AG20443 (cell line): Measurements from ENCODE around the gene TANGO2.

Experiments
- DNase-seq: peaks from one replicate; pipeline ENCODE4 v3.0.0; 2012; ENCODE audit warnings: low spot score, mixed read lengths

Gene TANGO2, protein sequence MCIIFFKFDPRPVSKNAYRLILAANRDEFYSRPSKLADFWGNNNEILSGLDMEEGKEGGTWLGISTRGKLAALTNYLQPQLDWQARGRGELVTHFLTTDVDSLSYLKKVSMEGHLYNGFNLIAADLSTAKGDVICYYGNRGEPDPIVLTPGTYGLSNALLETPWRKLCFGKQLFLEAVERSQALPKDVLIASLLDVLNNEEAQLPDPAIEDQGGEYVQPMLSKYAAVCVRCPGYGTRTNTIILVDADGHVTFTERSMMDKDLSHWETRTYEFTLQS

DNA sequence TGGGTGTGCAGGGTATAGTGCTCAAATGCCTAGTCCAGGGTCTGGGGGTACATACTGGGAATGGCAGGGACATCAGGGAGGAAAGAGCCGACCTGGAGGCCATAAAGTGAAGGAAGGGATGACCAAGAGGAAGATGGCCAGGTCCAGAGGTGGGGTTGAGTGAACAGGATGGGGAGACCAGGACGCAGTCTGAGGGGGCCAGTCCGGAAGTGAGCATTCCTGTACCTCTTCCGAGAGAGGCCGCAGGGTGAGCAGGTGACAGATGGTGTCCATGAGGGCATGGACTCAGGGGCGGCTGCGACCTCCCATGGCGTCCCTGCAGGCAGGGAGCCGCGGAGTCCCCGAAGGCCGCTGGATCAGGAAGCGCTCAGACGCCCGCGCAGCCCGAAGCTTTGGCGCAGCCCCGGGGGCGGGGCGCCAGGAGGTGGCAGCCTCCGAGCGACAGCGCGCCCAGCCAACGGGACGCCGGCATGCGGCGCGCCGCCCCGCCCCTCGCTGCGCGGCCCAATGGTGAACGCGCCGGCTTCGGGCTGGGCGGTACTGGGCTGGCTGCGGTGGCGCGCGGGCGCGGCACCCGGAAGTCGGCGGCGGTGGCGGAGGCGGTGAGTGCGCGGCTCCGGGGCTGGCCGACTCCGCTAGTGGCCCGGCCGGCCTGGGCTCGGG, at the start of gene TANGO2:
Gene TANGO2 (plus strand): TSS at position 578 of the 663 bp plus-strand sequence. CDS start 15,689 bp downstream, outside the sequence.
- DNase-seq, result peak; percentile 100

DNA sequence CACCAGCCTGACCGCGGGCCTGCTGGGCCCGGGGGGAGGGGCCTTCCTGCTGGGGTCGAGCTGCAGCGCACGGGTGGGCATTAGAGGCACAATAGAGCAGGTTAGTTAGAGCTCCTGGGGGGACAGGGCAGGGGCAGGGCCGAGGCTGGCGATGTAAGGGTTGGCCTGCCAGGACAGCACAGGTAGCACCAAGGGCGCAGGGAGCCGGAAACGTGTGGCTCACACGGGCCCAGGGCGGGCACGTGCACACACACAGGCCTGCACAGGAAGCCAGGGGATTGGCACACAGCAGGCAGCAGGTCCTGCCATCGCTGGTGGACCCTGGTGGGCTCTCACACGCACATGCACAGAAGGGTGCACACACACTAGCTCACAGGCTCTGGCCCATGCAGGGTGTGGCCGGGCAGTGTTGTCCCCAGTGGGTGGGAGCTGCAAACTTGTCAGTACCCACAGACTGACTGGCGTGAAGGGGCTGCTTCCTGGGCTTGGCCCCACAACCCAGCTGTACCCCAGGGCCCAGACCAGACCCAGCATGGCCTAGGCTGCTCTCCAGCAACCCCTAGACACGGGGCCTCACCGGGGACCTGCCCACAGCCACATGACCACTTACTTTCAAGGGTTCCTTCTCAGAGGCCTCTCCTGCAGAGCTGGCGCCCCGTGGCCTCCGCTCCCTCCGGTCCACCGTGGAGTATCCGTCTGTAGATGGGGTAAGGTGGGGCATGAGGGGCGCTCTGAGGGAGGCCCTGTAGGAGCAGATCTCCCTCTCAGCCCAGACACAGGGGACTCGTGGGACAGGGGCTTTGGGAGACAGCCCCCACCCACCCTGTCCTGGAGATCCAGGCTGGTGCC, 49.4 kb upstream of the TANGO2 start:
- no peak for DNase-seq

DNA sequence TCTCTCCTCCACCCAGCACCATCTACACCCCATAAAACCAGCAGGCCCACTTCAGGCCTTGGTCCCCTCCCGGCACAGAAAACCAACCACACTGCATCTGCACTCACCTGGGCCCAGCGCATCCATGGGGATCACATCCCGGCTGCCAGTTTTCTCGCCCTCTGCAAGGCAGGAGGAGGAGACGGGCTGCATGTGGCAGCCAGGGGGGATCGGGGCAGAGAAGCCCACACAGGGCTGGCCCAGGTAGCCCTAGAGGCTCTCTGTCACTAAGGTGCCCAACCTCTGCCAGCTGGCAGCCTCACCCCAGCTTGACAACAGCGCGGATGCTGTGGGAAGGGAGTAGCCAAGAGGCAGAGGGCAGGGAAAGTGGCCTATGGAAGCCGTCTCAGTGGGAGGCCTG, 48.7 kb upstream of the TANGO2 start:
- no peak for DNase-seq

DNA sequence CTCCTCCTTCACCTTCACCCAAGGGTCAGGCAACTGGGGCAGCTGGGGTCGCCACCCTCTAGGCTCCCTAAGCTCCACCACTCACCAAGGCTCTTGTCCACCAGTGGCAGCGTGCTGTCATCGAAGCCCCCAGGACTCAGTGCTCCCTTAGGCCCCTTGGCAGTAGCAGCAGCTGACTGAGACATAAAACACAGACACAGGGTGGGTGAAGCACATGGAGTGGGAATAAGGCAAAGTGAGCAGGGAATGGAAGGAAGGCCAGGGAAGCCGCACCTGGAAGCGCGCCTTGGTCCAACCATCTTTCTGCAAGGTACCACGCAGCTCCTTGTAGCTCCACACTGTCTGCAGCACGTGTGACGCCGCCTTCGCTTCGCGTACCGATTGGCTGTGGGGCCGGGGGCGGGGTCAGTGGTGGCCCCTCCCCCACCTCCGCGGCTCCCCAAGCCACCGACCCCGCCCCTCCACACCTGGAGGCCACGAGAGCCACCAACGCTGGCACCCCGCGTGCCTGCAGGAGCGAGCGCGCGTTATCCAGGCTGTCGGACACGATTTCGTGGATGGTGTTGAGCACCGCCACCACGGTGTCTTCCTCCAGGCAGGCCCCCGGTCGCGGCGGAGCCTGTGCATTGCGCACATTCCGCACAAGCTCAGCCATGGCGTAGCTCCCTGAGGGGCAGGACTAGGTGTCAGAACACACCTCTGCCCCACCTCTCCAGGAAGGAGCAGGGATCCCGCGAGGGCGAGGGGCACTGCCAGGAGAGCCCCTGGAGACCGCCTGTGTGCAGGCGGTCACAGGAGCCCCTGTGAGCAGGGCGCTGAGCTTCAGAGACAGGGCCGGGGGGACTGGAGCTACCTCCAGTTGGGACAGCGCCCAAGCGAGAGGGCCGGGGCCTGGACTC, 48.0 kb upstream of the TANGO2 start:
- no peak for DNase-seq

DNA sequence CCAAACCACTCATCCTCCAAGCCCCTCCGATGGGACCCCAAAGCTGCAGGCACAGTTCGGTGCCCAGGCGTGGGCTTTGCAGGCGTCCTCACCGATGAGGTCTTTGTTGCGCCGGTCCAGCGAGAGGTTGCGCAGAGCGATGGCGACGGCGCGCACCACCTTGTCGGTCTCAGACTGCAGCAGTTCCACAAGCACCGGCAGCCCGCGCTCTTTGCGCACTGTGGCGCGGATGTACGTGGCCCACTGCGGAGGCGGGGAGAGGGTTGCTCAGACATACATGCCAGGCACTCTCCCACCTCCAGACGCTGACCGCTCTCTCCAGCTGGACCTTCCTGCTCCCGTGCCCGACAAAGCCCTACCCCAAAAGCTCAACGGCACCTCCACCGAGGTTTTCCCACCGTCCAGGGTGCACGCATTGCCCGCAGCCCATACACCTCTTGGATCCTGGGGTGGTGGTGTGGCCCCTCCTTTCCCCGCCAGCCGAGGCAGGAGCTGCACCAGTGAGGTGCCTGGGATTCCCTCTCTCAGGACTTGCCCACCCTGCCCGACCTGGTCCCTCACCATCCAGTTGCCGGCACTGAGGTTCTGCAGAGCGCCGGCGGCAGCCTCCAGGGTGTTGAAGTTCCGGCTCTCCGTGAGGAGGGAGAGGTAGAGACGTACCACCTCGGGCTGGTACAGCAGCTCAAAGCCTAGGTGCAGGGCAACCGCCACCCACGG, 47.2 kb upstream of the TANGO2 start:
- no peak for DNase-seq

DNA sequence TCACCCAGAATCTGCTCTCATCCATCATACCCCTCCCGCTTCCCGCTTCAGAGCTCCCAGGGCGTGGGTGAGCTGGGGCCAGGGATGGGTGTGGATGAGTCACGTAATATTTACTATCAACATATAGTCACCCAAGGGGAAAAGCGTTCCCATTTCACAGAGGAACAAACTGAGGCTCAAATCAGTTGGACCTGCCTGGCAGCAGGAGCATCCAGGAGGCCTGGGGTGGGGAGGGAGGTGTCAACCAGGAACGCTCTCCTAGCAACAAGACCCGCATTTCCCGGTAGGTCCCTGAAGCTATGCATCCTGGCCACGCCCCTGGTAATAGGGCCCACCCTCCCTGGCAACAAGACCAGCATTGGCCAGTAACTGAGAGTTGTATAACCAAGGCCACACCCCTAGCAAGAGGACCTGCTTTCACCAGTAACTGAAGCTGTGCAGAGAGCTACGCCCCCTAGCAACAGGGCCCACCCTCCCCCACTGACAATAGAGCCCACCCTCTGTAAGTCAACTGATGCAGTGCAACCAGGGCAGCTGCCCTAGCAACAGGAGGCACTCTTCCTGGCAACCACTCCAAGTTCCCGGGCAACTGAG, 46.5 kb upstream of the TANGO2 start:
- peak; percentile 79 for DNase-seq

DNA sequence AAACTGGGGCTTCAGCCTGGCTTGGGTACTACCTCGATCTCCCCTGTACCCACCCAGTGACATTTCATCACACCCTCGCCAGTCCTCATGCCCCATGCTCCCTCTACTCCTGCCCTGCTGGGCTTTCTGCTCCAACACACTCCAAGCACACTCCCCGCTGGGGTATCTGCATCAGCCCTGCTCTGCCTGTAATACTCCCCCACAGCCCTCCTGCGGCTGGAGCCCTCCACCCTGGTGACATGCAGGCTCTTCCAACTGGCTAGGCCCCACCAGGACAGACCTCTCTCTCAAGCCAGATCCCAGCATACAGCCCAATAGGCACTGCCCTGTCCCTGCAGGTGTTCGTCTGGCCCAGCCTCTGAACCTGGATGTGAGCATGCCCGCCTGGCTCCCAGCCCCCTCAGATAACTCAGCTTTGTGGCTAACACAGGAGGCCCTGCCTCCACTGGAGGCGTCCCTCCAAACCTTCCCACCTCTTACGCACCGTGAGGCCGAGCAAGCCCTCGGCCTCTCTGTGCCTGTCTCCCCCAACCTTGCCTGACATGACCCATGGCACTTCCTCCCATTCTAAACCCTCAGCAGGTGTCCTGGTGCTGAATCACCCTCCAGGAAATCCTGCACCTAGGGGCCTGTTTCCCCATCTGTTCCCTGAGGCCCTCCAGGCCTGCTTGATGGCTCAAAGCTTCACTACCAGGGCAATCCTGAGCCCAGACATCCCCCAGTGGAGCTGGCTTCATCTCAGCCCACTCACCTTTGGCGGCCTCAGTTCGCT, 45.8 kb upstream of the TANGO2 start:
- DNase-seq, result no peak

DNA sequence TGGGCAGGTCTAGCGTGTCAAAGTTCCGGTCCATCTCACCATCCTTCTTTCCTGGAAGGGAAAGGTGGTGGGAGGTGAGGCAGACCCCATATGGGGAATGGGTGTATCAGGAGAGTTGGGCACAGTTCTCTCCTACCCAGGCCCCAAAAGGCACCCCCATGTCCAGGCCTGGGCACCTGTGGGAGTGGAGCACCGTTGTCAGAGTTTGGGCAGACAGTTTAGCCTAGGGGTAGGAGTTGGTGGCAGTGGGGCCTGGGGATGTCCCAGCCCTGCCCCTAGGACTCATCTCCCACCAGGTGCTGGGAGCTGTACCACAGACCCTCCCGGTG, 45.2 kb upstream of the TANGO2 start:
- DNase-seq, result no peak

DNA sequence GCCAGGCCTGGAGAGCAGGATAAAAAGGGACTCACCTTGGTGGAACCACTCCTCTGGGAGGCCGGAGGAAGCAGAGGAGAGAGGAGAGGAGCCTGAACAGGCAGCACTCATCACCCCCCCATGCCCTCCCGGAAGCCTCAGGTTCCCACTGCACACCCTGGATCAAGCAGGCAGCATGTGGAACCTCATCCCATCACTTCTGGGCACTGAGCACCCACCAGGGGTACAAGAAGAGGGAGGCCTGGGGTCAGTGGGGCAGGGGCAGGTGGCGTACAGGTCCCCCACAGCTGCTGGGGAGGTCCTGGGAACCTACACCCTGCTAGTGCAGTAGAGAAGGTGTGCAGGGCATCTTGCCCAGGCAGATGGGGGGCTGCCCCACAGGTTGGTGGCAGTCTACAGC, 44.2 kb upstream of the TANGO2 start:
- no peak for DNase-seq

DNA sequence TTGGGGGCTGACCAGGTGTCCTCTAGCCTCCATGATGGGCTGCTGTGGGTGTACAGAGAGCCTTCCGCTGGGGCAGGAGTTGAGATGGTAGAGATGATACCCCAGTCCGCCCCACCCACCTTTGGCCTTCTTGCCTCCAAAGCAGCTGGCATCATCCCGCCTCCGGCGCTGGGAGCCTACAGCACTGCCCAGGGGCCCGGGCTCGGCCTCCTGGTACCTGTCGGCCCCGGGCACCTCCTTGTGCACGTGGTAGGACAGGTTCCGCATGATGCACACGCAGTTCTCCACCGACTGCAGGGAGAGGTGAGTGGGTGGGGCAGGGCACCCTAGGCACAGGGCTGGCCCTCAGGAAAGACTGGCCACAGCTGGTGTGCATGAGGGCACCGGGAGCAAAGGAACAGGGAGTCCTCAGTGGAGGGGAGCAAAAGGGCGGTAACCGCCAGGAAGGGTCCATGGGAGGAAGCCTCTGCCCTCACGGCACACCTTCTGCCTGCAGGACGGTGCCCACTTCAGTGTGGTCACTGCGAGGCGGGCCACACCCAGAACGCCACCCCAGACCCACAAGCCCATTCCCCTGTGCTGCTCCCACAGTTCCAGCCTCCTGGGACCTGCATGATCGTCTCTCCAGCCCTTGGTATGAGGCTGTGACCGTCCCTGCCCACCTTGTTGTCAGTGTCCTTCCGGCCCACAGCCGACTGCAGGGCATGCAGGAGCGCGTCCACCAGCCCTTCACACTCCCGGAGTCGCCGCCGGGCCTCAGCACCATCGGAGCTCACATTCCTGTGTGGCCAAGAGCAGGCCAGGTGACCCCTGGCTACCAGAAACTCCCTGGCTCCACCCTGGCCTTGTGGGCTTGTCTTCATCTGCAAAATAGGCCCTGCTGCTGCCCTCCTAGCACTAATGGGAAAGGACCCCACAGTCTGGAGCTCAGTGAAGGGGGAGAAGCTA, 43.3 kb upstream of the TANGO2 start:
- DNase-seq, result no peak

DNA sequence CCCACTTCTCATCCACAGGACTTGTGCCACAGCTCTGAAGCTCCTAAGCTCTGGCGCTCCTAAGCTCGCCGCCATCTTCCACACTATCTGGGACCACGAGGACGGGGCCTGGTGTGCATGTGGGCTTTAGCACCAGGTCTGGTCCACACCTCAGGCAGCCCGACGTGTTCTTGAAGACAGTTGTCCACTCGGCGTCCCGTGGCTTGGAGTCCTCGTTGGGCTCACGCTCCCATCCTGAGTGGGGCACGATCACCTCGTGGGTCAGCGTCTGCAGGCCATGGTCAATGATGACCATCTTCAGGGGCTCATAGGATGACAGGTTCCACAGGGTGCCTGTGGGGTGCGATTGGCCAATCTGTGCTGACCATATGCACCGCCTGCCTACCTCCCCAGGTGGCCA, 42.2 kb upstream of the TANGO2 start:
- DNase-seq, result no peak

DNA sequence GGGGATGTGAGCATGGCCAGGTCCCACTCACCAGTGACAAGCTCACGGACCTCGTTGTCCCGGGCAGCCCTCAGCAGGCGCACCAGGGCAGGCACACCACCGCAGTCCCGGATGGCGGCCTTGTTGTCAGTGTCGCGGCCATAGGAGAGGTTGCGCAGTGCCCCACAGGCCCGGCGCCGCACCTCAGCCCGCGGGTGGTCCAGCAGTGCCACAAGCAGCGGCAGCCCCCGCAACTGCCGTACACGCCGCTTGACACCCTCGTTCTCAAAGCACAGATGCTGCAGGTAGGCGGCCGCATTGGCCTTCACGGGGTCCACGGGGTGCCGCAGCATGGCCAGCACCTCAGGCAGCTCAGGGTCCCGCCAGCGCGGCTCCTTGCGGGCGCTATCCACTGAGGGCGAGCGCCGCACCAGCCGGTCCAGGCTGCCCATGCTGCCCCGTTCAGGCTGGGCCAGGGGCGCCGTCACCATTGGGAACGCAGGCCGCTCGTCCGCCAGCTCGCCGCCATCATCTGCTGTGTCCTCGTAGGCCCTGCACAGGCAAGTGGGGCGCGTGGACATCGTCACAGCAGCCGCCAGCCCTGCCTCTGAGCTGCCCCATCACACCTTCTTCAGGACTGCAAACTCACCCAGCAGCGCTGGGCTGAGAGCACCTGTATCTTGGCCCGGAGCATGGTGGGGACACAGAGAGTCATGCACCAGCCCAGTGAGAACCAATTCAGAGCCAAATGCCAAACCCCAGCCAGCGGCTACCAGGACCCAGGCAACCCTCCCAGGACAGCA, 41.0 kb upstream of the TANGO2 start:
- DNase-seq, result no peak

DNA sequence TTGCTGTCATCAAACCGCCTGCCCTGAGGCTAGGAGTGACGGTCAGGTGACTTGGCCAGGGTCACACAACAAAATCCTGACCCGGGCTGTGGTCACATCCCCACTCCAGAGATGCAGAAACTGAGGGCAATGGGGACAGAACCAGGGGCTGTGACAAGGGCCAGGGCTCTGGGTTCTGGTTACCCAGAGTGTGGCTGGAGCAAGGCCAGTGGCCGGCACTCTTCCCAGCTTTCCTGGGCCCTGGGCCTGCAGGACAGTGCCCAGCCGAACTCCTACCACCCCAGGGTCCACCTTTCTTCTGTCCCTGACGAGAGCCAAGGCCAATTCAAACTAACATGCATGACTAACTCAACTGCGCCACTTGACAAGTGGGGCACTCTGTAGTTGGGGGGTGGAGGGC, 40.1 kb upstream of the TANGO2 start:
- no peak for DNase-seq

DNA sequence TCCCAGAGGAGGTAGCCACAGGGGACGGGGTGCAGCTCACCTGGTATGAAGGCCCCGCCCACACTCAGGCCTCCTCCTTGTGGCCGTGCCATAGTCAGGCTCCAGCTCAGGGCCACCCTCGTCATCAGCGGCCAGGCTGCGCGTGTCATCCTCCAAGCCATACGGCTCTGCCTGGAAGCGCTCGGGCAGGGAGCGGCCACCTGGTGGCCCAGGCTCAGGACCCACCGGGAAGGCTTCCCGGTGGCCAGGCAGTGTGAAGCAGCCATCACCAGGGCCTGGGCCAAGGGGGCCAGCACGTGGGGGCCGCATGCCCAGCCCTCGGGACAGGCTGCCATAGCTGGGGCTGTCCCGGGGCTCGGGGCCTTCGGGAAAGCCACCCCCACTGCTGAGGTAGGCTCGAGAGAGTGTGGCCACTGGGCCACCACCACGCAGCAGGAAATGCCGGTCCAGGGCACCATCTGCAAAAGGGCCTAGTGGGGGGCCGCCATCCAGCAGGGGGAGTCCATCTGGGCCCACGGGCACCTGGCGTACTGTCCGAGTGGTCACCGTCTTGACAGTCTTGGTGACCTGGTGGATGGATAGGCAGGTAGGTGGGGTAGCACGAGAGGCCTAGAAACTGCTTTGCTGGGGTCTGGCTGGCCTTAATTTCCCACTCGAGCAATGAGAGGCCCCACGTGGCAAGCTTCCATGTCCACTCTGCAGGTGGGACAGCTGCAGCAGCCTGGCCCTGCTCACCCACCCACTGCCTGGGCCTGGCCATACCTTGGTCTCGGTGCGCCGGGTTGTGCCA, 39.5 kb upstream of the TANGO2 start:
- DNase-seq, result no peak

DNA sequence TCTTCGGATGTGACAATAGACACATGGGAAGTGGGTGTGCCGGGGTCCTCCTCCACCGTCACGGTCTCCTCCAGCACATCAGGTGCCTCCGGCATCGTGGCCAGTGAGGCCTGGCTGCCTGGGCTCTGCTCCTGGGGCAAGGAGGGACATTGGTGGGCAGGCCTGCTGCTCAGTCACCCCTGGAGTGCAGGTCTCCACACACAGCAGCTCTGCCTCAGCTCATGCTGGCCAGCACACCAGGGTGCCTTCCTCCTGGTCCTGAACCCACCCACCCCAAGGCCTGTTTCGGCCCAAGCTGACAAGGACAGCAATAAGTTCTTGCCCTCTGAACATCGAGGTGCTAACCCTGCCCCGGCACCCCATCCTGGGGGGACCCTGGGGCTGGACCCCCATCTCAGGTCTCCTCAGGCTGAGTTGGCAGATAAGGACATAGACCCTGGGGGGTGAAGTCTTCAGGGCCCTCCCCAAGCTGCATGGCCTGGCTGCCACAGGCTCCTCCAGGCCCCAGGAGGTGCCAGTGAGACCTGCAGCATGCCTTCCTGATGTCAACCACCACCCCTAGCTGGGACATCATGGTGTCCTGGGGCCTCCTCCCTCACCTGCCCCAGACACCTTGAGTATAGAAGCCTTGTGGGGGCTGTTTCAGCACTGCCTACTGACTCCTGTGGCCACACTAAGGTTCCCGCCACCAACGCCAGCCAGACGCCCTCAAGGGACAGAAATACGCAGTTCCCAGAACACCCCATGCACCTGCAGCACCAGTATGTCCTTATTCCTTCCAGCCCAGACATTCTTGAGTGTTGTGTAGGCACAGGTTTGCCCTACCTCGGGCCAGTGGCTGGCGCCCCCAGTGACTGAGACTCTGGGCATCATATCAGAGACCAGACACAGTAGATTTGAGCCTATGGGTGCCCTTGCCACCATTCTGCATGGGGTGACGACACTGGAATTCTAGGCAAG, 38.7 kb upstream of the TANGO2 start:
- DNase-seq, result no peak

DNA sequence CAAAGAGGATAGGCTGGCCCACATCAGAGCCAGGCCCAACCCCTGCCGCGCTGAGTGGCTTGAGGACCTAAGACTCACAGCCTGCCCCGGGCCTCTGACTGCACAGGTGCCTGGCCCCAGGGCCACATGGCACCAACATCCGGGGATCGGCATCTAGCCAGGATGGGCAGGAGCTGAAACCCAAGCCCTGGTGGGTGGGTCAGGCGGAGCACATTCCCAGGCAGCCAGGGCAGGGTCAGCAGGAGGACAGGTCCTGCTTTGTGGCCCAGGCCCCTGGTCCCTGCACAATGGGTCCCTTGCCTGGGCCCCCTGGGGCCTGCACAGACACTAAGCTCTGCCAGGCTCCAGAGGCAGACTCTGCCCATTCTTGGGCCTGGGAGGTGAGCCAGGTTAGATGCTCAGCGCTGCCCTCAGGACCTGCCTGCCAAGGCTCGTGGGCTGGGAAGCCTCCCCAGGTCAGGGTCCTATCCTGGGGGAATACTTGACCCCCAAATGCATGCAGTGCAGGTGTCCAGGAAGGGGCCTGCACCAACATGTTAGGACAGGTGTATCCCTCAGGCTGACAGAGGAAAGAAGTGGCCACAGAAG, 37.8 kb upstream of the TANGO2 start:
- no peak for DNase-seq
